Muscle of back (tissue), 11 donors: ENCODE measurements around the gene MRPL55. TPM values are rescaled to one million over a fixed set of nuclear protein-coding genes. Genes with fewer than 3 reads are reported as not detected.
"Not testable (repeated sequence)": the region's sequence is repeated elsewhere in the genome, so short reads cannot be mapped to it uniquely, and the experiment has no call there.

Source experiments
- DNase-seq, 3 donors: peaks; one replicate each; pipeline versions ENCODE4 v3.0.0 to v3.0.0-alpha.2; 2013
- polyA plus RNA-seq, 10 donors: library from polyadenylated mRNA; unstranded; fragments of 120-200 nt; gene quantifications; one replicate each; pipeline ENCODE4 v1.2.1, GENCODE V29; 2013; ENCODE audit not compliant: insufficient read length in 10 of 10

The MRPL55 gene
- polyA plus RNA-seq, 10 donors = 21.6 to 34.4 (median 27.2) TPM

- DNase-seq = no peak
Observed at GRCh38 chr1:228125185-228125584, 16.1 kb upstream of the MRPL55 start.

- DNase-seq = no peak
Observed at GRCh38 chr1:228123505-228123904, 14.4 kb upstream of the MRPL55 start.

GRCh38 chr1:228122921-228123441 lies 13.9 kb upstream of the MRPL55 start:
- no peak for DNase-seq

- no peak for DNase-seq
Observed at GRCh38 chr1:228120857-228121489, 11.9 kb upstream of the MRPL55 start.

- no peak for DNase-seq
Observed at GRCh38 chr1:228120351-228120750, 11.3 kb upstream of the MRPL55 start.

- DNase-seq = no peak
Observed at GRCh38 chr1:228118040-228118439, 8.9 kb upstream of the MRPL55 start.

- no peak for DNase-seq
Observed at GRCh38 chr1:228117335-228117734, 8.2 kb upstream of the MRPL55 start.

- no peak for DNase-seq
Observed at GRCh38 chr1:228114827-228115226, 5.7 kb upstream of the MRPL55 start.

GRCh38 chr1:228112617-228113016 lies 3.5 kb upstream of the MRPL55 start:
- no peak for DNase-seq

- DNase-seq = no peak
Observed at GRCh38 chr1:228112167-228112566, 3.1 kb upstream of the MRPL55 start.

- DNase-seq = not testable (repeated sequence)
Observed at GRCh38 chr1:228111315-228111714, 2.2 kb upstream of the MRPL55 start.

DNA sequence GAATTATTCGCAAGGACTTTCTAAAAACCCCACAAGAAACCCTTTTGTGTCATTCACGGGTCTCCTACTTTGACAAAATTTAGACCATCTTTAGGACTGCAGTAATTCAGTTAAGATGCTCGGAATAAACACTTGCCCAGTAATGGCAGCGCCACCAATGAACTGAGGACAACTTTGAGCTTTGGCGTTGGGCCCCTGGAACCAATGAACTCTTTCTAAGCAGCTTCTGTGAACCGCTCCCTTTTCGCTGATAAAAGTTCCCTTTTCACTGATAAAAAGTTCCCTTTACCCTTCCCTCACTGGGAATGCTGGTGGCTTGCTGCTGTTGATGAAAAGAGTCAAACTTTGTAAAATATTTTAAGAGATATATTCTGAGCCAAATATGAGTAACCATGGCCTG lies 1.5 kb upstream of the MRPL55 start:
- no peak for DNase-seq

- no peak for DNase-seq
Observed at GRCh38 chr1:228109962-228110488, 926 bp upstream of the MRPL55 start.

DNA sequence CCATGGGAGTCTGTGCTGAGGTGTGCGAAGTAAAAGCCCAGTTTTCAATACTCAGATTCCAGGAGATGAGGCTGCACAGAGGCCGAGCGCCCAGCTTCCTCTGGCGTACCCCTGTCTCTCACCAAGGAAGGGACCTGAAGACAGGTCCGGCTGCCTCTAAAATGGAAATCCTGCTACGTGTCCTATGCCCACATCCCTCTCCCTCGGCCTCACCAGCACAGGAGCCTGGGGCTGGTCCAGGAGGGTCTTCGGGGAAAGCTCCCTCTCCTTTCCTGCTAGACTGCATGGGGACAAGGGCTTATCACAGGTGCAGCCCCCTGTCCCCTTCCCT lies 392 bp downstream of the MRPL55 start:
- DNase-seq = no peak

- DNase-seq = no peak
Observed at GRCh38 chr1:228108055-228108690, 926 bp downstream of the MRPL55 start.

- DNase-seq = no peak
Observed at GRCh38 chr1:228107636-228108035, 1.5 kb downstream of the MRPL55 start.

DNA sequence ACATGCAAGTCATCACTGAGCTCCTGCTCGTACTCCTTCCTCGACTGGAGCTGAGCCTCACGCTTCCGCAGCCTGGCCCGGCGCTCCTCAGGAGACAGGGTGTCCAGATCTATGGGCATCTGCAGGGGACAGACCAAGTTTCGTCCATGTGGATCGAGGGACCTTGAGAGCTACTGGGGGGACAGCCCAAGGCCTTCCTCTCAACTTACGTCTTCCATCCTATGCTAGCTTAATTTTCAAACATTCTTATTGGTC lies 2.4 kb downstream of the MRPL55 start:
- no peak for DNase-seq

GRCh38 chr1:228105996-228106799 lies 2.9 kb downstream of the MRPL55 start:
- no peak for DNase-seq

DNA sequence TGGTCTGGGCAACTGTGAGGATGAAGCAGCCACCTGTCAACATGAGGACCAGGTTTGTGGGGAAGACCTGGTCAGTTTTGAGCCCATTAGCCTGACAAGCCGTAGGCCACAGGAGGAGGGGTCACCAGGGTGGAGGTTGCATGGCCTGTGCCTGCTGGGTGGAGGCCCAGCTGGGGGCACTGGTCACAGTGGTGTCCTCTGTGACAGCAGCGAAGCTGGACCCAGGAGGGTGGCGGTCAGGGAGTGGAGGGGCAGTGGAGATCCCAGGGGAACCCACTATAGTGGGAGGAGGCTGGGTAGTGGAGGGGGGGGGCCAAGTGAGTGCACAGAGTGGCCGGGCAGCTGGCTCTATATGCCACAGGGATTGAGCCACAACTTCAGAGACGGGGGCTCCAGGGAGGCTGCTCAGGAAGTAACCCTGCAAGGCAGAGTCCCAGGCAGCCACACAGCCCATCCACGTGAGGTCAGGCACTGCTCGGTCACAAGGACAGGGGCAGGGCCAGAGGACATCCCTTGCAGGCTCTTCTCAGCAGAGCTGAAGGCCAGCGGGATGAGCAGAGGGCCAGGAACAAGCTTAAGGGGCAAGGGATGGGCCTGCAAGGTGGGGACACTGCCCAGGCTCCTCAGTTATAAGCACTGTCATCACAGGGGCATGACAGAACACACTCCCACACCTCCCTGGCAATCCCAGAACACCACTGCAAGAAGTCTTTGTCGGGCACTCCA lies 3.7 kb downstream of the MRPL55 start:
- DNase-seq = no peak

DNA sequence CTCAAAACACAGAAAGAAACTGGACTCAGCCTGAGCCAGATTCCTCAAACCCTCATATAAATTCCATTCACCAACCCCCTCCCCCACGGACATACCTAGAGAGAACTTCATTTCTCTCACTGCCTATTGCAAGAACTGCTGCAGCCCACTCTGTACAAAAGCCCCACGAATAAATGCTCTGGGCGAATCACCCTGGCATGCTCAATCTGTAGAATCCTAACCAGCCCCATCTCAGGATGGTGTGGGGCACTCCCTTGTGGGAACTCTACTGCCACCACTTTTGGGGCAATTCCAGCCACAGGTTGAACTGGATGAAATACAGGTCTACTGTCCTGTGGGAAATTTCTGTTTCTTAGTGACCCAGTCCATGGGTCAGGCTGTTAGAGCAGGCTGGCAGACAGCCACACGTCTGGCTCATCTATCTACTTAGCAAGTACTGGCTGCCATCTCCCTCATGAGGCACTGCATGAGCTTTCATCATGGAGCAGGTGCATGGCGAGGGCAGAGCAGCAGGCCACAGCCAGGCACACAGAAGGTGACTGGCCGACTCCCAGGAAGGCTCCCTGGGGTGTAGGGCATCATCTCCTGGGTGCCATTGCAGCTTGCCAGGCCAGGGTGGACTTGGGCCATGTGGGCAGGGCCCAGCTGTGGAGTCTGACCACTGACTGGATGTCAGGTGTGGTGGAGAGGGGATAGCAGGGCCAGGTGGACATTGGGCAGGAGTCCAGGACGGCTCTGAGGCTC lies 4.4 kb downstream of the MRPL55 start:
- no peak for DNase-seq

DNA sequence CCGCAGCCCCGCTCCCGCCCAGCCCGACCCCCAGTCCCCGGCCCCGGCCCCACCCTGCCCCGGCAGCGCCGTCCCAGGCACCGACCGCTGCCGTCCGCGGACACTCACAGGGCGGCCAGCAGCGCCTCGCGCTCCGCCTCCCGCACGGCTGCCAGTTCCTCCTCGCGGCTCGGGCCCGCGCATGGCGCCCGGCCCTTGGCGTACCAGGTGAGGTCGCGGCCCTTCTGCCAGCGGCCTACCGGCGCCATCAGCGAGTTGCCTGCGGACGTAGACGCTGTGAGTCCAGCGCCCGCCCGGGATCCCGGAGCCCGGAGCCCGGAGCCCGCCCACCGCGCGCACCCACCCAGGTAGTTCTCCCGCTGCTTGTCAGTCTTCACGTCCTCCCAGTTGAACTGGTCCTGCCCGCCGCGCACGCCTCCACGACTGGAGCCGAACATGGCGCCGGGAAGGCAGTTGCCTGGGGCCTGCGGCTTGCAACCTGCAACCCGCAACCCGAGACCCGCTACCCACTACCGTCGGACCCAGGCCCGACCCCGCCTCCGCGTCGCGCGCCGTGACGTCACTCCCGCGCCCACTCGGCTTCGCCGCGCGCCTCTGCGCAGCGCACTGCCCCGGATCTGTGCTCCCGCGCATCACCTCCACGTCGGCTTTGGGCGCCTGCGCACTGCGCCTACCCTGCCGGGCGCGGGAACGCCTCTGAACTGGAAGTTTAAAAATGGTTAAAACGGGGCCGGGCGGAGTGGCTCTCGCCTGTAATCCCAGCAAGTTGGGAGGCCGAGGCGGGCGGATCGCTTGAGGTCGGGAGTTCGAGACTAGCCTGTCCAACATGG lies 6.1 kb downstream of the MRPL55 start, which contains the start of gene C1orf35:
TSS of gene C1orf35 (minus strand) at position 535 of the 830 bp plus-strand sequence. CDS start at position 437, 98 bp downstream.
- DNase-seq = peak; percentile 91 to 98 (median 96)
